Activated CD8-positive, alpha-beta T cell treated with anti-CD3 and anti-CD28 coated beads for 36 hours (primary cell): ENCODE data around the gene MCTP2. TPM values are rescaled to one million over a fixed set of nuclear protein-coding genes. Genes with fewer than 3 reads are reported as not detected.

Source experiments
- ATAC-seq: fragments of 200-7000 bp; cut with Tn5 transposase; one replicate; pipeline ENCODE4 v1.10.0; 2021; ENCODE audit warnings: mild to moderate bottlenecking, moderate library complexity
- CTCF ChIA-PET: fragments of 350-600 bp; sonication (Branson Sonifier 250); formaldehyde crosslinking; loops from one replicate; lab custom pipeline; 2021; ENCODE audit warnings: antibody characterized with exemption; lab: Charles Lee
- POLR2A ChIA-PET: fragments of 350-600 bp; sonication (Branson Sonifier 250); formaldehyde crosslinking; loops from one replicate; lab custom pipeline; 2021; ENCODE audit warnings: antibody characterized with exemption; lab: Charles Lee
- DNase-seq: peaks from one replicate; pipeline ENCODE4 v3.0.0-alpha.2; 2020
- H3K27ac Mint-ChIP-seq: one replicate; pipeline ENCODE4 v1.8.0; 2021; ENCODE audit warnings: mild to moderate bottlenecking, mixed read lengths
- H3K27me3 Mint-ChIP-seq: one replicate; pipeline ENCODE4 v1.8.0; 2021; ENCODE audit warnings: mixed read lengths
- H3K36me3 Mint-ChIP-seq: one replicate; pipeline ENCODE4 v1.8.0; 2021; ENCODE audit warnings: low read depth, mixed read lengths
- H3K4me1 Mint-ChIP-seq: one replicate; pipeline ENCODE4 v1.8.0; 2021; ENCODE audit warnings: low read depth, mixed read lengths
- H3K4me3 Mint-ChIP-seq: one replicate; pipeline ENCODE4 v1.8.0; 2021; ENCODE audit warnings: mild to moderate bottlenecking, moderate library complexity, mixed read lengths
- H3K9me3 Mint-ChIP-seq: one replicate; pipeline ENCODE4 v1.8.0; 2021; ENCODE audit warnings: mixed read lengths
- CTCF ChIP-seq: fragments of 200-600 bp; IDR thresholded peaks from one replicate; pipeline ENCODE4 v1.8.0; 2022; ENCODE audit warnings: antibody characterized with exemption, mild to moderate bottlenecking
- intact Hi-C: fragments of 100-400 bp; cut with micrococcal nuclease; formaldehyde crosslinking; loops from one replicate; pipeline ENCODE4 v1.10.0; 2022
- total RNA-seq, 2 experiments: library from RNA; stranded (reverse); gene quantifications; one replicate each; pipeline ENCODE4 v1.2.3, GENCODE V29; 2021

MCTP2 gene
- total RNA-seq, 2 experiments from 2014 or later, result 16.2 to 18.3 TPM

DNA sequence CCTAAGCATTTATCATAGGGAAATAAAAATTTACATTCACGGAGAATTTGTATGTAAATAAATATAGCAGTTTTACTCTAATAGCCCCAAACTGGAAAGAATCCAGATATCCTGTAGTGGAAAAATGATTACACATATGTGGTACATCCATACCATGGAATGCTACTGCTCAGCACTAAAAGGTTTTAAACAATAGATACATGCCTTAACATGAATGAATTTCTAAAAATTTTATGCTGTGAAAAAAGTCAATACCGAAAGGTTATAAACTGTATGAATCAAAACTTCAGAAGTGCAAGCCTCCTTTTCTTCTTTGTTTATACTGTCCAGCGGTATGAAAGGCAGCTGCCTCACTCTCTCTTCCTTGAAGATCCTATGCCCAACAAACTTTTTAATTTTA lies 37.5 kb upstream of the MCTP2 start:
- CTCF ChIA-PET, result interaction anchor here (1.8 kb wide), 1 partner anchor 30 kb away, joined by 4 read pairs; no protein-coding TSS in a partner anchor
- H3K27me3 Mint-ChIP-seq, result peaks cover 8% of the 10 kb centered on the region
- H3K4me3 Mint-ChIP-seq, result no peak overlapping the region
- DNase-seq (no peak), ATAC-seq (no peak)
- intact Hi-C loops, result no loop called here
- H3K4me1 Mint-ChIP-seq, result peaks cover 6% of the 10 kb centered on the region
- no peak overlapping the region for H3K27ac Mint-ChIP-seq
- POLR2A ChIA-PET, result no interaction called here
- H3K9me3 Mint-ChIP-seq, result no peaks in the 10 kb centered on the region
- H3K36me3 Mint-ChIP-seq, result no peaks in the 10 kb centered on the region
- no peak for TF ChIP-seq CTCF

GRCh38 chr15:94196531-94196930 lies 34.8 kb upstream of the MCTP2 start:
- TF ChIP-seq CTCF, result no peak
- intact Hi-C loops, result no loop called here
- Mint-ChIP-seq H3K27ac (no peak overlapping the region), H3K4me1 (no peaks in the 10 kb centered on the region), H3K27me3 (no peaks in the 10 kb centered on the region), H3K9me3 (no peaks in the 10 kb centered on the region), H3K4me3 (no peak overlapping the region), H3K36me3 (no peaks in the 10 kb centered on the region)
- ChIA-PET CTCF (interaction anchor here (0.9 to 1.1 kb wide), 2 partner anchors 127 to 128 kb away, joined by 4 to 5 read pairs; no protein-coding TSS in a partner anchor), POLR2A (no interaction called here)
- no peak for ATAC-seq
- DNase-seq, result no peak

GRCh38 chr15:94198633-94199032 lies 32.7 kb upstream of the MCTP2 start:
- ChIA-PET POLR2A (interaction anchor here (1.1 kb wide), 1 partner anchor 31 kb away, joined by 5 read pairs; no protein-coding TSS in a partner anchor), CTCF (interaction anchor here (1.2 to 2.2 kb wide), 2 partner anchors 35 to 125 kb away, joined by 4 to 7 read pairs; no protein-coding TSS in a partner anchor)
- Mint-ChIP-seq H3K4me3 (no peak overlapping the region), H3K36me3 (no peaks in the 10 kb centered on the region), H3K27me3 (peaks cover 9% of the 10 kb centered on the region), H3K27ac (no peak overlapping the region), H3K9me3 (no peaks in the 10 kb centered on the region), H3K4me1 (no peaks in the 10 kb centered on the region)
- intact Hi-C loops, result no loop called here
- no peak for ATAC-seq
- TF ChIP-seq CTCF, result no peak
- DNase-seq, result no peak

DNA sequence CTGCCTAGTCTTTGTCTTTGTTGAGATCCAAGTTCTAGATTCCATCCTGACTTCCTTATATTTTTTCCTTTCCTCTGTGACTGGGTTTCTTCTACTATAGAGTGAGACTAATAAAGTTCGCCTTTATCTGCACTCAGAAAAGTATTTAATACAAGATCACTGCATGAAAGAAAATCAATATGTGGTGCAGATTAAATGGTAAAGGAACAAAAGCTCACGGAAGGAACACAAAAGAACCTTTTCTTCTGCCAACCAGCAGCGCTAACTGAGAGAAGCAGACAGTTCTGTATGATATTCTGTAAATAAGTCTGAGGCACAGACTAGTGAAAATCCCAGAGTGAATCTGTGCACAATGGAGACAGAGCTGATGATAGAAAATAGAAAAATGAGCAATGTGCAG lies 31.6 kb upstream of the MCTP2 start:
- Mint-ChIP-seq H3K27ac (no peak overlapping the region), H3K4me3 (no peak overlapping the region), H3K9me3 (no peaks in the 10 kb centered on the region), H3K36me3 (no peaks in the 10 kb centered on the region), H3K4me1 (no peaks in the 10 kb centered on the region), H3K27me3 (peaks cover 10% of the 10 kb centered on the region)
- no peak for TF ChIP-seq CTCF
- ChIA-PET POLR2A (interaction anchor here (0.6 kb wide), 1 partner anchor 645 kb away, joined by 3 read pairs; no protein-coding TSS in a partner anchor), CTCF (interaction anchor here (1.2 kb wide), 1 partner anchor 124 kb away, joined by 4 read pairs; no protein-coding TSS in a partner anchor)
- no peak for ATAC-seq
- intact Hi-C loops, result no loop called here
- no peak for DNase-seq

DNA sequence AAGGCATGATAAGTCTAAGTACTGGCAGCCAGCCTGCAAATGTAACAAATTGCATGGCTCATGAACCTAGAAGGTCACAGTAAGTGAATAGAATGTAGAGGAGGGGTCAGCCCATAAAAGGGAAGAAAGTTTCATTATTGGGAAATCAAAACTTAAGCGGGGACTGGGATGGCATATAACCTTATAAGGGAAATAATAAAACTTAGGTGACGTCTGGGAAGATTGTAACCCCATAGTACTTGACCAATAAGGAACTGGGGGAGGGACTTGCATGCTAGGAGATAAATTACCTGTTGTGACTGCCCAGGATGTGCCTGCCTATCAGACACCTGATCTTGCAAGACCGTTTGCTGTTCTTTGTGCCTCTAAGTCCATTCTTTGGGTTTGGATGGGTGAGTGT lies 28.1 kb upstream of the MCTP2 start:
- CTCF ChIA-PET, result interaction anchor here (1.0 kb wide), 1 partner anchor 39 kb away, joined by 6 read pairs; no protein-coding TSS in a partner anchor
- ATAC-seq, result no peak
- POLR2A ChIA-PET, result no interaction called here
- Mint-ChIP-seq H3K27me3 (peaks cover 16% of the 10 kb centered on the region), H3K4me3 (no peak overlapping the region), H3K4me1 (peaks cover 14% of the 10 kb centered on the region), H3K27ac (no peak overlapping the region), H3K9me3 (peaks cover 2% of the 10 kb centered on the region), H3K36me3 (no peaks in the 10 kb centered on the region)
- intact Hi-C loops, result no loop called here
- DNase-seq, result no peak
- no peak for TF ChIP-seq CTCF
